Lower leg skin (tissue), 3 donors: Measurements from ENCODE around the gene RAPGEF3.

Experiments used
- POLR2A ChIP-seq, 2 donors: fragments of 450-650 bp; IDR thresholded peaks; one replicate each; pipeline ENCODE4 v1.6.1; 2016 to 2017; ENCODE audit warnings: antibody characterized with exemption in 2 of 2, mild to moderate bottlenecking in 1 of 2, moderate library complexity in 1 of 2
- TF ChIP-seq, protein P1 (sequence below), 3 donors: fragments of 450-650 bp; IDR thresholded peaks; one replicate each; pipeline ENCODE4 v1.5.1; 2016; ENCODE audit warnings: antibody characterized with exemption in 3 of 3, mild to moderate bottlenecking in 3 of 3, moderate library complexity in 2 of 3

DNA sequence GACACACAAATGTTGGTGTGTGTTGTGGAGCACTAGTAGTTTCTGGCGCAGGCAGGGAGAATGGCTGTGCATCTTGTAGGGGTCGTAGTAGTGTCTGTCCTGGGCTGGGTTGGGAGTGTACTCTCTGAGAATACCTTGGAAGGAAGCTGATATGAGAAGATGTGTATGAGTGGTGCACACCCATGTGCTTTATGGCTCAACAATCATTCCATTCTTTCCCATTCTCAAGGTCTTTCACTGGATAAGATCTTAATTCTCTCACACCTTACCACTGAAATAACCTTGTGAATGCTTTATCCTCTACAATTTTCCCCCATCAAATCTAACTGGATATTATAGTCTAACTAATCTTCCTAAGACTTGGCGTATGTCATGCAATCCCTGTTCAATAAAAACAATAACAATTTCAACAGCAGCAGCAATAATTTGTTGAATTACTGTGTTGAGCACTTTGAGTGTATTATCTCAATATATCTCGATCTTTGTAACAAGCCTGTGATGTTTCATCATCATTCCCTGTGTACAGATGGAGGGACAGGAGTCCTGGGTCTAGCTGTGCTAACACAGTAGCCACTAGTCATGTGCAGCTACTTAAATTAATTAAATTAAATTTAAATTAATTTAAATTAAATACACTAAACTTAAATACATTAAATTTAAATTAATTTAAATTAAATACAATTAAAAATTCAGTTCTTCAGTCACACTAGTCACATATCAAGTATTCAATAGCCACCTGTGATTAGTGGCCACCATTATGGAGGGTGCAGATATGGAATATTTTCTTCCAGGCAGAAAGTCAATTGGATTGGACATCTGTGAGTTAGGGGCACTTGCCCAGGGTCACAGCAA, 10.8 kb upstream of the RAPGEF3 start:
- TF ChIP-seq, protein P1, sequence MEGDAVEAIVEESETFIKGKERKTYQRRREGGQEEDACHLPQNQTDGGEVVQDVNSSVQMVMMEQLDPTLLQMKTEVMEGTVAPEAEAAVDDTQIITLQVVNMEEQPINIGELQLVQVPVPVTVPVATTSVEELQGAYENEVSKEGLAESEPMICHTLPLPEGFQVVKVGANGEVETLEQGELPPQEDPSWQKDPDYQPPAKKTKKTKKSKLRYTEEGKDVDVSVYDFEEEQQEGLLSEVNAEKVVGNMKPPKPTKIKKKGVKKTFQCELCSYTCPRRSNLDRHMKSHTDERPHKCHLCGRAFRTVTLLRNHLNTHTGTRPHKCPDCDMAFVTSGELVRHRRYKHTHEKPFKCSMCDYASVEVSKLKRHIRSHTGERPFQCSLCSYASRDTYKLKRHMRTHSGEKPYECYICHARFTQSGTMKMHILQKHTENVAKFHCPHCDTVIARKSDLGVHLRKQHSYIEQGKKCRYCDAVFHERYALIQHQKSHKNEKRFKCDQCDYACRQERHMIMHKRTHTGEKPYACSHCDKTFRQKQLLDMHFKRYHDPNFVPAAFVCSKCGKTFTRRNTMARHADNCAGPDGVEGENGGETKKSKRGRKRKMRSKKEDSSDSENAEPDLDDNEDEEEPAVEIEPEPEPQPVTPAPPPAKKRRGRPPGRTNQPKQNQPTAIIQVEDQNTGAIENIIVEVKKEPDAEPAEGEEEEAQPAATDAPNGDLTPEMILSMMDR (IDR thresholded peaks at IDR 0.05): no peak
- no peak for TF ChIP-seq POLR2A (IDR thresholded peaks at IDR 0.05)
